ENCODE results near the gene PPP2R2B.

DNA sequence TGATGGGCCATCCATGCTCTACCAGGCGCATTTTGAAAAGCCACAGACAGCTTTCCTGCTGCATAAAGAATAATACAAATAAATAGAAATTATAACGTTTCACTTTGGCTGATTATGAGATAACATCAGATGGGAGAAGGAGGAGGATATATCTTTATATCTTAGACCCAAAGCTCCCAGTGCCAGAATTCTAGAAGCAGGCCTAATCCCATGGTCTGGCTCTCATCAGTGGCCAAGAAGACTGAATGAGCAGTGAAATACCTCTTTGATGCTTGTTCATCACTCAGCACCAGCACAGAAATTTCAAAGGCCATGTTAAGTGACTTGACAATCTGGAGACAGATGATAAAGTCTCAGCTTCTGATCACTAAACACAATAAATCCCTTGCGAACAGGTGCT lies 107.6 kb downstream of the PPP2R2B start:
- TF ChIP-seq, protein P1, sequence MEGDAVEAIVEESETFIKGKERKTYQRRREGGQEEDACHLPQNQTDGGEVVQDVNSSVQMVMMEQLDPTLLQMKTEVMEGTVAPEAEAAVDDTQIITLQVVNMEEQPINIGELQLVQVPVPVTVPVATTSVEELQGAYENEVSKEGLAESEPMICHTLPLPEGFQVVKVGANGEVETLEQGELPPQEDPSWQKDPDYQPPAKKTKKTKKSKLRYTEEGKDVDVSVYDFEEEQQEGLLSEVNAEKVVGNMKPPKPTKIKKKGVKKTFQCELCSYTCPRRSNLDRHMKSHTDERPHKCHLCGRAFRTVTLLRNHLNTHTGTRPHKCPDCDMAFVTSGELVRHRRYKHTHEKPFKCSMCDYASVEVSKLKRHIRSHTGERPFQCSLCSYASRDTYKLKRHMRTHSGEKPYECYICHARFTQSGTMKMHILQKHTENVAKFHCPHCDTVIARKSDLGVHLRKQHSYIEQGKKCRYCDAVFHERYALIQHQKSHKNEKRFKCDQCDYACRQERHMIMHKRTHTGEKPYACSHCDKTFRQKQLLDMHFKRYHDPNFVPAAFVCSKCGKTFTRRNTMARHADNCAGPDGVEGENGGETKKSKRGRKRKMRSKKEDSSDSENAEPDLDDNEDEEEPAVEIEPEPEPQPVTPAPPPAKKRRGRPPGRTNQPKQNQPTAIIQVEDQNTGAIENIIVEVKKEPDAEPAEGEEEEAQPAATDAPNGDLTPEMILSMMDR (IDR thresholded peaks at IDR 0.05), result no peak
- no peak for TF ChIP-seq POLR2A (IDR thresholded peaks at IDR 0.05)

Measured in testis (tissue), 2 donors.